Fibroblast of lung (primary cell): ENCODE results near the gene PRSS12.

ENCODE experiments used
- EZH2 ChIP-seq: IDR thresholded peaks from 2 replicates; pipeline ENCODE4 v1.5.1; 2012; ENCODE audit warnings: low read length, control low read depth, mild to moderate bottlenecking; ENCODE audit errors: missing control alignments
- TF ChIP-seq, protein P1 (sequence below), 2 donors: IDR thresholded peaks in 1 of 2; conservative IDR thresholded peaks in 1 of 2; 1 replicate in 1 of 2; 2 replicates in 1 of 2; pipeline ENCODE4 v1.5.1; 2011 to 2012; ENCODE audit warnings: low read length in 2 of 2, control low read depth in 1 of 2, inconsistent platforms in 1 of 2, low read depth in 1 of 2, mild to moderate bottlenecking in 1 of 2

- TF ChIP-seq, protein P1, sequence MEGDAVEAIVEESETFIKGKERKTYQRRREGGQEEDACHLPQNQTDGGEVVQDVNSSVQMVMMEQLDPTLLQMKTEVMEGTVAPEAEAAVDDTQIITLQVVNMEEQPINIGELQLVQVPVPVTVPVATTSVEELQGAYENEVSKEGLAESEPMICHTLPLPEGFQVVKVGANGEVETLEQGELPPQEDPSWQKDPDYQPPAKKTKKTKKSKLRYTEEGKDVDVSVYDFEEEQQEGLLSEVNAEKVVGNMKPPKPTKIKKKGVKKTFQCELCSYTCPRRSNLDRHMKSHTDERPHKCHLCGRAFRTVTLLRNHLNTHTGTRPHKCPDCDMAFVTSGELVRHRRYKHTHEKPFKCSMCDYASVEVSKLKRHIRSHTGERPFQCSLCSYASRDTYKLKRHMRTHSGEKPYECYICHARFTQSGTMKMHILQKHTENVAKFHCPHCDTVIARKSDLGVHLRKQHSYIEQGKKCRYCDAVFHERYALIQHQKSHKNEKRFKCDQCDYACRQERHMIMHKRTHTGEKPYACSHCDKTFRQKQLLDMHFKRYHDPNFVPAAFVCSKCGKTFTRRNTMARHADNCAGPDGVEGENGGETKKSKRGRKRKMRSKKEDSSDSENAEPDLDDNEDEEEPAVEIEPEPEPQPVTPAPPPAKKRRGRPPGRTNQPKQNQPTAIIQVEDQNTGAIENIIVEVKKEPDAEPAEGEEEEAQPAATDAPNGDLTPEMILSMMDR (conservative IDR thresholded peaks at IDR 0.05 in 1 of 2, IDR thresholded peaks at IDR 0.05 in 1 of 2; ENCODE audit: low read depth in 1 of 2, low read length in 2 of 2) = no peak
- no peak for TF ChIP-seq EZH2
These were observed 8.4 kb upstream of the PRSS12 start for GRCh38 chr4:118361192-118361591.
